AG04449 (cell line): ENCODE results near the gene ENGASE.

ENCODE experiments used
- CTCF ChIA-PET: fragments of 350-600 bp; formaldehyde crosslinking; extraction: SDS; loops from one replicate; lab custom pipeline; 2021; ENCODE audit warnings: antibody characterized with exemption; lab: Yijun Ruan, JAX
- POLR2A ChIA-PET: fragments of 400-600, 350-600 bp; formaldehyde crosslinking; extraction: SDS; loops from one replicate; lab custom pipeline; 2020; ENCODE audit warnings: antibody characterized with exemption, inconsistent platforms; lab: Yijun Ruan, JAX
- DNase-seq: peaks from one replicate; pipeline ENCODE4 v3.0.0-alpha.2; 2010; ENCODE audit warnings: low read depth, low spot score
- H3K4me3 ChIP-seq: 2 replicates; pipeline ENCODE4 v1.5.1; 2011; ENCODE audit warnings: low read depth, mild to moderate bottlenecking, control low read depth, low read length
- TF ChIP-seq, protein P1 (sequence below): IDR thresholded peaks from one replicate; pipeline ENCODE4 v1.5.1; 2011; ENCODE audit warnings: mild to moderate bottlenecking, moderate library complexity, low read length, control low read depth, inconsistent platforms; ENCODE audit not compliant: insufficient read depth; ENCODE audit errors: missing control alignments

Gene ENGASE

GRCh38 chr17:79082311-79083190, 7.9 kb downstream of the ENGASE start:
- POLR2A ChIA-PET = no interaction called here
- H3K4me3 ChIP-seq = no peak overlapping the region
- CTCF ChIA-PET = interaction anchor here (0.6 to 10.9 kb wide), 27 partner anchors 10 to 688 kb away, joined by 3 to 473 read pairs (median 6); partner anchors contain the start of gene ENGASE
- TF ChIP-seq, protein P1, sequence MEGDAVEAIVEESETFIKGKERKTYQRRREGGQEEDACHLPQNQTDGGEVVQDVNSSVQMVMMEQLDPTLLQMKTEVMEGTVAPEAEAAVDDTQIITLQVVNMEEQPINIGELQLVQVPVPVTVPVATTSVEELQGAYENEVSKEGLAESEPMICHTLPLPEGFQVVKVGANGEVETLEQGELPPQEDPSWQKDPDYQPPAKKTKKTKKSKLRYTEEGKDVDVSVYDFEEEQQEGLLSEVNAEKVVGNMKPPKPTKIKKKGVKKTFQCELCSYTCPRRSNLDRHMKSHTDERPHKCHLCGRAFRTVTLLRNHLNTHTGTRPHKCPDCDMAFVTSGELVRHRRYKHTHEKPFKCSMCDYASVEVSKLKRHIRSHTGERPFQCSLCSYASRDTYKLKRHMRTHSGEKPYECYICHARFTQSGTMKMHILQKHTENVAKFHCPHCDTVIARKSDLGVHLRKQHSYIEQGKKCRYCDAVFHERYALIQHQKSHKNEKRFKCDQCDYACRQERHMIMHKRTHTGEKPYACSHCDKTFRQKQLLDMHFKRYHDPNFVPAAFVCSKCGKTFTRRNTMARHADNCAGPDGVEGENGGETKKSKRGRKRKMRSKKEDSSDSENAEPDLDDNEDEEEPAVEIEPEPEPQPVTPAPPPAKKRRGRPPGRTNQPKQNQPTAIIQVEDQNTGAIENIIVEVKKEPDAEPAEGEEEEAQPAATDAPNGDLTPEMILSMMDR = peak; percentile 94
- no peak for DNase-seq

DNA sequence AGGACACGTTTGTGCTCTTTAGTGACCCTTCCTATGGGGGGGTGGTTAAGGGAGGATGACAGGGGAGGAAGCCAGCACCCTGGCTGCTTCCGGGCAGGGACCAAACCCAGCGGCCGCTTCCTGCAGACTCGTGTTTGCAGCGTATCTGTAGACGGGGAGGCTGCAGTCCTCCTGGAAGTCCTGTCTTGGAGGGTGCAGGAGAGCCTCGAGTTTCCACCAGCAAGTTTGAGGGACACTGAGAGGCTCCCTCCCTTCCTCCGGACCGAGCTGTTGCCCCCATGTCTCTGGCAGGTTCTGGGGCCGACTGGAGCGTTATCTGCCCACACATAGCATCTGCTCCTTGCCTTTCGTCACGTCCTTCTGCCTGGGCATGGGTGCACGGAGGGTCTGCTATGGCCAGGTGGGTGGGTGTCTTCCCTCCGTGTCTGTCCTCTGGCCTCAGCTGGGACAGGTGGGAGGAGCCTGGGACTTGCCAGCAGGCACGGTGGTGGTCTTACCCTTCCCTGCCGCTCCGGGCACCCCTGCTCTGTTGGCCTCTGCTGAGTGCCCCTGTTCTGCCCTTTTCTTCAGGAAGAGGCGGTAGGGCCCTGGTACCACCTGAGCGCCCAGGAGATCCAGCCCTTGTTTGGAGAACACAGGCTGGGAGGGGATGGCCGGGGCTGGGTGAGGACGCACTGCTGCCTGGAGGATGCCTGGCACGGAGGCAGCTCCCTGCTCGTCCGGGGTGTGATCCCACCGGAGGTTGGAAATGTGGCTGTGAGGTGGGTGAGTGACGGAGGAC, 8.8 kb downstream of the ENGASE start:
- CTCF ChIA-PET = interaction anchor here (1.0 to 10.9 kb wide), 20 partner anchors 10 to 318 kb away, joined by 3 to 473 read pairs (median 8); partner anchors contain the start of gene ENGASE
- TF ChIP-seq, protein P1 = no peak
- DNase-seq = no peak
- POLR2A ChIA-PET = no interaction called here
- no peak overlapping the region for H3K4me3 ChIP-seq

DNA sequence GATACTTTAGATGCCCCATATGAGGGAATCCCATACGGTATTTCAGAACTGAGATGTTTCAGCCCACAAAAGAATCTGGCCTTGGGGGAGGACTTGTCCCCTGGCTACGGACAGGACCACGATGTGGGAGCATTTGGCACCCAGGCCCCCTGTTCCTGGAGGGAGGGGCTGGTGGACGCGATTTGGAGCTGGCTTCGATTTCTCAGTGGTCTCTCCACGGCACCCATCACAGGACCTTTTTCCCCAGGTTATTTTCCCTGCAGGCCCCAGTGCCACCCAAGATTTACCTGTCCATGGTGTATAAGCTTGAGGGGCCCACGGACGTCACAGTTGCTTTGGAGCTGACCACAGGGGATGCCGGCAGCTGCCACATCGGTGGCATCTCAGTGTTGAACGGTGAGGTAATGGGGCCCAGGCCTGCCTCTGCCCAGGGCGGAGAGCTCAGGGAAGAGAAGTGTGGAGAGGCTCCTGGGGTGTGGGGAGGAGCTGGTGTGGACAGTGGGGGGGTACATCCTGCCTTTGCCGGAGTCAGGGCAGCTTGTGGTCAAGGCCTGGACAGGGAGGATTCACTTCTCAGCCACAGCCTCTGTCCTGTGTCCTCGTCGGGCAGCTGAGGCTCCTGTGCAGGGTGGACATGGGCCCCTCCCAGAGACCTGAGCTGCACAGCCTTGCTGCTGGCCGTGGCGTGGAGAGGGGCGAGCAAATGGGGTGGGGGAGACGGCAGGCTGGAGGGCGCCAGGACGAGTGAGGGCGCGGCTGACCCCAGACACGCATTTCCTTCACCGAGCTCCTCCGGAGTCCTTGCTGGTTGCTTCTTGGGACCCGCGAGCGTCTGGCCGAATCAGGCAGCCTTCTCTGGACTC, 9.9 kb downstream of the ENGASE start:
- H3K4me3 ChIP-seq = no peak overlapping the region
- DNase-seq = no peak
- ChIA-PET CTCF (interaction anchor here (1.1 to 10.9 kb wide), 15 partner anchors 10 to 316 kb away, joined by 3 to 473 read pairs (median 5); partner anchors contain the start of gene ENGASE), POLR2A (no interaction called here)
- TF ChIP-seq, protein P1 = no peak

GRCh38 chr17:79085154-79085920, 10.7 kb downstream of the ENGASE start:
- DNase-seq = no peak
- CTCF ChIA-PET = interaction anchor here (1.1 to 10.9 kb wide), 13 partner anchors 9 to 315 kb away, joined by 3 to 473 read pairs (median 5); partner anchors contain the start of gene ENGASE
- no peak overlapping the region for H3K4me3 ChIP-seq
- POLR2A ChIA-PET = no interaction called here
- TF ChIP-seq, protein P1 = no peak

- CTCF ChIA-PET = interaction anchor here (1.9 to 10.9 kb wide), 14 partner anchors 7 to 314 kb away, joined by 8 to 473 read pairs (median 30); partner anchors contain the start of gene ENGASE
- H3K4me3 ChIP-seq = no peak overlapping the region
- POLR2A ChIA-PET = no interaction called here
- TF ChIP-seq, protein P1 = no peak
- no peak for DNase-seq
These were observed 11.4 kb downstream of the ENGASE start for GRCh38 chr17:79085921-79086551.
